ENCODE results near the gene ZNF566.

ZNF566 gene

GRCh38 chr19:36409841-36410240 lies 79.5 kb downstream of the ZNF566 start:
- Mint-ChIP-seq H3K27me3 (no peaks in the 10 kb centered on the region), H3K27ac (no peak overlapping the region), H3K4me1 (ENCODE audit: low read depth) (no peaks in the 10 kb centered on the region), H3K4me3 (no peak overlapping the region), H3K9me3 (peaks cover 40% of the 10 kb centered on the region), H3K36me3 (ENCODE audit: low read depth) (peaks cover 82% of the 10 kb centered on the region)

- H3K4me1 Mint-ChIP-seq (ENCODE audit: low read depth), result no peaks in the 10 kb centered on the region
- H3K27ac Mint-ChIP-seq, result no peak overlapping the region
- H3K27me3 Mint-ChIP-seq, result no peaks in the 10 kb centered on the region
- peaks cover 47% of the 10 kb centered on the region for H3K9me3 Mint-ChIP-seq
- H3K4me3 Mint-ChIP-seq, result no peak overlapping the region
- peaks cover 88% of the 10 kb centered on the region for H3K36me3 Mint-ChIP-seq (ENCODE audit: low read depth)
Observed at GRCh38 chr19:36408101-36408500, 81.3 kb downstream of the ZNF566 start.

- H3K9me3 Mint-ChIP-seq, result peaks cover 42% of the 10 kb centered on the region
- no peak overlapping the region for H3K4me3 Mint-ChIP-seq
- peaks cover 9% of the 10 kb centered on the region for H3K4me1 Mint-ChIP-seq (ENCODE audit: low read depth)
- H3K36me3 Mint-ChIP-seq (ENCODE audit: low read depth), result peaks cover 91% of the 10 kb centered on the region
- H3K27ac Mint-ChIP-seq, result no peak overlapping the region
- H3K27me3 Mint-ChIP-seq, result no peaks in the 10 kb centered on the region
Observed at GRCh38 chr19:36404498-36404897, 84.9 kb downstream of the ZNF566 start.

GRCh38 chr19:36401475-36401874 lies 87.9 kb downstream of the ZNF566 start:
- Mint-ChIP-seq H3K9me3 (peaks cover 30% of the 10 kb centered on the region), H3K4me3 (peak overlapping the region; percentile 15), H3K27me3 (no peaks in the 10 kb centered on the region), H3K4me1 (ENCODE audit: low read depth) (peaks cover 9% of the 10 kb centered on the region), H3K27ac (peak overlapping the region; percentile 81), H3K36me3 (ENCODE audit: low read depth) (peaks cover 89% of the 10 kb centered on the region)

- Mint-ChIP-seq H3K4me3 (no peak overlapping the region), H3K27ac (no peak overlapping the region), H3K4me1 (ENCODE audit: low read depth) (peaks cover 9% of the 10 kb centered on the region), H3K36me3 (ENCODE audit: low read depth) (peaks cover 87% of the 10 kb centered on the region), H3K27me3 (no peaks in the 10 kb centered on the region), H3K9me3 (peaks cover 39% of the 10 kb centered on the region)
Observed at GRCh38 chr19:36398571-36398970, 90.8 kb downstream of the ZNF566 start.

Data from stimulated activated naive CD8-positive, alpha-beta T cell treated with anti-CD3 and anti-CD28 coated beads, Interleukin-15, Interleukin-2, amounts not matched to agents 100 ng/mL and 50 ng/mL, for 24 hours (primary cell).